ENCODE results near the gene NAA60. TPM values are rescaled to one million over a fixed set of nuclear protein-coding genes. Genes with fewer than 3 reads are reported as not detected.
"Not testable (repeated sequence)": the region's sequence is repeated elsewhere in the genome, so short reads cannot be mapped to it uniquely, and the experiment has no call there.

NAA60 gene
- total and polyA plus RNA-seq, 4 donors, result 16.6 to 57.7 (median 48.5) TPM

DNA sequence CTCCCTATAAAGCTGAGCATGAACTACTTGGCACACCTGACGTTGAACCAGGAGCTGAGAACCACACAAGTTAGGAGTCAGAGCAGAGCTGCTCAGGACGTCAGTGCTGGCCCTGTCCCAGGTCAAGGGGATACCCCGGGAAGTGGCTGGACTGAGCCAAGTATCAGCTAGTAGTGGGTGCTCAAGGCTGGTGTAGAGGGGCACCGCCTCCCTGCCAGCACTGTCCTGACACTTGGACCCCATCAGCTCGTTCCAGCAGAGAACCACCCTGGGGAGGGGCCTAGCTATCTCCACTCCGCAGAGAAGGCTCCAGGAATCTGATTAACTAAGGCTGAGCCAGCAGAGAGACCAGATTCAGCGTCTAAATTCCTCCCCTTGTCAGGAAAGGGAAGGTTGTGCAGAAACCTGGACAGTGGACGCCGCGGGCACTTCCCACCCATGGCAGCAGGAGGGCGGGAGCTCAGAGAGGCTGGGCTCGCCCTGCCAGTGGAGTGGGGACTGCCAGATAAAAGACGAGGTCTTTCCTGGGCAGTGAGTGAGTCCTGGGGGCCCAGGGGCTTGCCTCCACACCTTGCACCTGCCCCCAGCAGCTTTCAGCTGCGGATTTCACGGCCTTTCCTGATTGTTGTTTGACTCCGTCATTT, 30.8 kb downstream of the NAA60 start:
- H3K36me3 ChIP-seq (ENCODE audit: control insufficient read depth in 4 of 4, insufficient read depth in 4 of 4, low read length in 4 of 4), result peaks cover 0 to 15% (median 3%) of the 10 kb centered on the region in 4 donors
- TF ChIP-seq, protein P1, sequence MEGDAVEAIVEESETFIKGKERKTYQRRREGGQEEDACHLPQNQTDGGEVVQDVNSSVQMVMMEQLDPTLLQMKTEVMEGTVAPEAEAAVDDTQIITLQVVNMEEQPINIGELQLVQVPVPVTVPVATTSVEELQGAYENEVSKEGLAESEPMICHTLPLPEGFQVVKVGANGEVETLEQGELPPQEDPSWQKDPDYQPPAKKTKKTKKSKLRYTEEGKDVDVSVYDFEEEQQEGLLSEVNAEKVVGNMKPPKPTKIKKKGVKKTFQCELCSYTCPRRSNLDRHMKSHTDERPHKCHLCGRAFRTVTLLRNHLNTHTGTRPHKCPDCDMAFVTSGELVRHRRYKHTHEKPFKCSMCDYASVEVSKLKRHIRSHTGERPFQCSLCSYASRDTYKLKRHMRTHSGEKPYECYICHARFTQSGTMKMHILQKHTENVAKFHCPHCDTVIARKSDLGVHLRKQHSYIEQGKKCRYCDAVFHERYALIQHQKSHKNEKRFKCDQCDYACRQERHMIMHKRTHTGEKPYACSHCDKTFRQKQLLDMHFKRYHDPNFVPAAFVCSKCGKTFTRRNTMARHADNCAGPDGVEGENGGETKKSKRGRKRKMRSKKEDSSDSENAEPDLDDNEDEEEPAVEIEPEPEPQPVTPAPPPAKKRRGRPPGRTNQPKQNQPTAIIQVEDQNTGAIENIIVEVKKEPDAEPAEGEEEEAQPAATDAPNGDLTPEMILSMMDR (IDR thresholded peaks at IDR 0.05; ENCODE audit: control extremely low read depth, extremely low read depth), result no peak
- H3K9ac ChIP-seq (ENCODE audit: insufficient read depth in 1 of 2, low read length in 2 of 2), result no peak overlapping the region
- no peak overlapping the region for H3K4me3 ChIP-seq
- H3K4me1 ChIP-seq (ENCODE audit: control insufficient read depth in 5 of 5, insufficient read depth in 5 of 5, low read length in 5 of 5), result peaks cover 0 to 11% (median 0%) of the 10 kb centered on the region in 5 donors
- no peak overlapping the region for H3K27ac ChIP-seq (ENCODE audit: low read depth in 1 of 2, low read length in 1 of 2)
- H3K9me3 ChIP-seq (ENCODE audit: control insufficient read depth in 4 of 4, insufficient read depth in 3 of 4, low read length in 3 of 4), result no peaks in the 10 kb centered on the region
- WGBS, 2 donors, result 74 to 85% methylated on average over 16 of the region's 16 CpGs
- DNase-seq (no peak), ATAC-seq (ENCODE audit: insufficient read depth, low FRiP score) (no peak)
- no peaks in the 10 kb centered on the region for H3K27me3 ChIP-seq (ENCODE audit: control insufficient read depth in 3 of 3, insufficient read depth in 3 of 3, low read length in 2 of 3)

DNA sequence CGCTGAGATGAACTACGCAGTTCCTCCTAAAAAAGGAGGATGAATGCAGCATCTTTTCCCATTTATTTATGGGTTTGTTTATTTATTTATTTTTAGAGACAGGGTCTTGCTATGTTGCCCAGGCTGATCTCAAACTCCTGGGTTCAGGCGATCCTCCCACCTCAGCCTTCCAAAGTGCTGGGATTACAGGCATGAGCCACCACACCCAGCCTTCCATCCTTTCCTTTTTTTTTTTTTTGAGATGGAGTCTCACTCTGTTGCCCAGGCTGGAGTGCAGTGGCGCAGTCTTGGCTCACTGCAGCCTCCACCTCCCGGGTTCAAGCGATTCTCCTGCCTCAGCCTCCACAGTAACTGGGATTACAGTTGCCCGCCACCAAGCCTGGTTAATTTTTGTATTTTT, 31.4 kb downstream of the NAA60 start:
- H3K9me3 ChIP-seq (ENCODE audit: control insufficient read depth in 4 of 4, insufficient read depth in 3 of 4, low read length in 3 of 4); ATAC-seq (ENCODE audit: insufficient read depth, low FRiP score); H3K4me3 ChIP-seq; DNase-seq; H3K27ac ChIP-seq (ENCODE audit: low read depth in 1 of 2, low read length in 1 of 2); H3K27me3 ChIP-seq (ENCODE audit: control insufficient read depth in 3 of 3, insufficient read depth in 3 of 3, low read length in 2 of 3); H3K9ac ChIP-seq (ENCODE audit: insufficient read depth in 1 of 2, low read length in 2 of 2): not testable (repeated sequence)
- 96 to 99% methylated on average over 7 of the region's 7 CpGs for WGBS, 2 donors
- H3K36me3 ChIP-seq (ENCODE audit: control insufficient read depth in 4 of 4, insufficient read depth in 4 of 4, low read length in 4 of 4), result peaks cover 1 to 19% (median 8%) of the 10 kb centered on the region in 4 donors
- H3K4me1 ChIP-seq (ENCODE audit: control insufficient read depth in 5 of 5, insufficient read depth in 5 of 5, low read length in 5 of 5), result peaks cover 0 to 11% (median 0%) of the 10 kb centered on the region in 5 donors

DNA sequence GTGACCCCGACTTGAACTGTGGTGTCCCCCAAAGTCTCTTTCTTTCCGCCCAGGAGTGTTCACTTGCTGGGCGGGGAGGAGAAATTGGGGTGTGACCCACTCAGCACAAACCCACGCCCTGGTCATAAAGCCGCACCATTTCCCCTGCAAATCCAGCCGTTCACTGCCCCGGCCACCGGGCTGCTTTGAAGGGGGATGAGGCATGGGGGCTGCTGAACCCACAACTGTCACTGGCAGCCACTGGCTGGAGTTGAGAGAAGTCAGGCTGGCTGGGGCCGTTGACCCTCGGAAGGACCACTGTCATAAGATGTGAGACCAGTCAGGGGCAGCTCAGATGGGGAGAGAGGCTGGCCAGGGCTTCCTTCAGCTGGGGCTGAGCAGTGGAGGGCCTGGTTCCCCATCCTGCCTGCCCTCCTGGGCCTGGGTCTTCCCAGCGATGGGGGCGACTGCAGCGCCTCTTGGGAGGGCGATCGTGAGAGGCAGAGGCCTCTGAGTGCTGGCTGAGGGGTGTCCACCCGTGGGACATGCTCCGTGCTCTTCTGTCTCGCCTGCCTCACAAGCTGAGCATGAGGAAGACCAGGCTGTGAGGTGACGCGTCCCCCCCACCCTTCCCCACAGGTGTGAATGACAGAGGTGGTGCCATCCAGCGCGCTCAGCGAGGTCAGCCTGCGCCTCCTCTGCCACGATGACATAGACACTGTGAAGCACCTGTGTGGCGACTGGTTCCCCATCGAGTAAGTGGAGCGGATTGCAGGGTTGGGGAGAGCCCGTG, 32.3 kb downstream of the NAA60 start:
- Histone ChIP-seq H3K9ac (ENCODE audit: insufficient read depth in 1 of 2, low read length in 2 of 2) (no peak overlapping the region), H3K27ac (ENCODE audit: low read depth in 1 of 2, low read length in 1 of 2) (no peak overlapping the region), H3K36me3 (ENCODE audit: control insufficient read depth in 4 of 4, insufficient read depth in 4 of 4, low read length in 4 of 4) (peaks cover 3 to 16% (median 8%) of the 10 kb centered on the region in 4 donors), H3K9me3 (ENCODE audit: control insufficient read depth in 4 of 4, insufficient read depth in 3 of 4, low read length in 3 of 4) (no peaks in the 10 kb centered on the region), H3K4me1 (ENCODE audit: control insufficient read depth in 5 of 5, insufficient read depth in 5 of 5, low read length in 5 of 5) (peaks cover 0 to 9% (median 0%) of the 10 kb centered on the region in 5 donors), H3K27me3 (ENCODE audit: control insufficient read depth in 3 of 3, insufficient read depth in 3 of 3, low read length in 2 of 3) (no peaks in the 10 kb centered on the region), H3K4me3 (no peak overlapping the region)
- TF ChIP-seq, protein P1 (IDR thresholded peaks at IDR 0.05; ENCODE audit: control extremely low read depth, extremely low read depth), result no peak
- WGBS, 2 donors, result 93 to 94% methylated on average over 29 of the region's 29 CpGs
- DNase-seq (no peak), ATAC-seq (ENCODE audit: insufficient read depth, low FRiP score) (no peak)

DNA sequence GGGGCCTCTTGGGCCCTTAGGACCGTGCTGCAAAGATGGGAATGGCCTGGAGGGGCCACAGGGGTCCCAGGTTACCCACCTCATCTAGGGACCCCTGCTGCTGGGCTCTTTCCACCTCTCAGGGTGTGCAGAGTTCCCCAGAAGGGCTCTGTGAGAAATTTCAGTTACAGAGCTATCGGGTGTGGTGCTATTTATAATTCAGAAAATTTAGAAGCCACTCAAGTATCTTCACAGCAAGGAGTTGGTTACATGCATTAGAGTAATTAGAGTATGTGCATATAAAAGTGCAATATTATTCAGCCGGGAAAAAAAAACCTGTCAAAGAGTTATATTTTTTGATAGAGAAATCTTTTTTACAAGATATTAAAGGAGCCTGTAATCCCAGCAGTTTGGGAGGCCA, 32.9 kb downstream of the NAA60 start:
- Histone ChIP-seq H3K36me3 (ENCODE audit: control insufficient read depth in 4 of 4, insufficient read depth in 4 of 4, low read length in 4 of 4) (peaks cover 3 to 21% (median 8%) of the 10 kb centered on the region in 4 donors), H3K27me3 (ENCODE audit: control insufficient read depth in 3 of 3, insufficient read depth in 3 of 3, low read length in 2 of 3) (no peaks in the 10 kb centered on the region), H3K4me3 (no peak overlapping the region), H3K9me3 (ENCODE audit: control insufficient read depth in 4 of 4, insufficient read depth in 3 of 4, low read length in 3 of 4) (no peaks in the 10 kb centered on the region), H3K27ac (ENCODE audit: low read depth in 1 of 2, low read length in 1 of 2) (no peak overlapping the region), H3K4me1 (ENCODE audit: control insufficient read depth in 5 of 5, insufficient read depth in 5 of 5, low read length in 5 of 5) (peaks cover 0 to 9% (median 2%) of the 10 kb centered on the region in 5 donors), H3K9ac (ENCODE audit: insufficient read depth in 1 of 2, low read length in 2 of 2) (no peak overlapping the region)
- ATAC-seq (ENCODE audit: insufficient read depth, low FRiP score) (no peak), DNase-seq (no peak)
- 92 to 93% methylated on average over 3 of the region's 3 CpGs for WGBS, 2 donors
- TF ChIP-seq, protein P1 (IDR thresholded peaks at IDR 0.05; ENCODE audit: control extremely low read depth, extremely low read depth), result no peak

All from lung (tissue), 12 donors.